ENCODE measurements around the gene NAALADL2. TPM values are rescaled to one million over a fixed set of nuclear protein-coding genes. Genes with fewer than 3 reads are reported as not detected.

The NAALADL2 gene
- total and polyA plus RNA-seq, 2 of the 8 experiments (the other 6 are each of a cell fraction or from before 2014, with no cell fraction given), result 0.12 to 0.22 TPM

GRCh38 chr3:174820885-174821284, 38.2 kb upstream of the NAALADL2 start (continued):
- TF ChIP-seq, protein P1, sequence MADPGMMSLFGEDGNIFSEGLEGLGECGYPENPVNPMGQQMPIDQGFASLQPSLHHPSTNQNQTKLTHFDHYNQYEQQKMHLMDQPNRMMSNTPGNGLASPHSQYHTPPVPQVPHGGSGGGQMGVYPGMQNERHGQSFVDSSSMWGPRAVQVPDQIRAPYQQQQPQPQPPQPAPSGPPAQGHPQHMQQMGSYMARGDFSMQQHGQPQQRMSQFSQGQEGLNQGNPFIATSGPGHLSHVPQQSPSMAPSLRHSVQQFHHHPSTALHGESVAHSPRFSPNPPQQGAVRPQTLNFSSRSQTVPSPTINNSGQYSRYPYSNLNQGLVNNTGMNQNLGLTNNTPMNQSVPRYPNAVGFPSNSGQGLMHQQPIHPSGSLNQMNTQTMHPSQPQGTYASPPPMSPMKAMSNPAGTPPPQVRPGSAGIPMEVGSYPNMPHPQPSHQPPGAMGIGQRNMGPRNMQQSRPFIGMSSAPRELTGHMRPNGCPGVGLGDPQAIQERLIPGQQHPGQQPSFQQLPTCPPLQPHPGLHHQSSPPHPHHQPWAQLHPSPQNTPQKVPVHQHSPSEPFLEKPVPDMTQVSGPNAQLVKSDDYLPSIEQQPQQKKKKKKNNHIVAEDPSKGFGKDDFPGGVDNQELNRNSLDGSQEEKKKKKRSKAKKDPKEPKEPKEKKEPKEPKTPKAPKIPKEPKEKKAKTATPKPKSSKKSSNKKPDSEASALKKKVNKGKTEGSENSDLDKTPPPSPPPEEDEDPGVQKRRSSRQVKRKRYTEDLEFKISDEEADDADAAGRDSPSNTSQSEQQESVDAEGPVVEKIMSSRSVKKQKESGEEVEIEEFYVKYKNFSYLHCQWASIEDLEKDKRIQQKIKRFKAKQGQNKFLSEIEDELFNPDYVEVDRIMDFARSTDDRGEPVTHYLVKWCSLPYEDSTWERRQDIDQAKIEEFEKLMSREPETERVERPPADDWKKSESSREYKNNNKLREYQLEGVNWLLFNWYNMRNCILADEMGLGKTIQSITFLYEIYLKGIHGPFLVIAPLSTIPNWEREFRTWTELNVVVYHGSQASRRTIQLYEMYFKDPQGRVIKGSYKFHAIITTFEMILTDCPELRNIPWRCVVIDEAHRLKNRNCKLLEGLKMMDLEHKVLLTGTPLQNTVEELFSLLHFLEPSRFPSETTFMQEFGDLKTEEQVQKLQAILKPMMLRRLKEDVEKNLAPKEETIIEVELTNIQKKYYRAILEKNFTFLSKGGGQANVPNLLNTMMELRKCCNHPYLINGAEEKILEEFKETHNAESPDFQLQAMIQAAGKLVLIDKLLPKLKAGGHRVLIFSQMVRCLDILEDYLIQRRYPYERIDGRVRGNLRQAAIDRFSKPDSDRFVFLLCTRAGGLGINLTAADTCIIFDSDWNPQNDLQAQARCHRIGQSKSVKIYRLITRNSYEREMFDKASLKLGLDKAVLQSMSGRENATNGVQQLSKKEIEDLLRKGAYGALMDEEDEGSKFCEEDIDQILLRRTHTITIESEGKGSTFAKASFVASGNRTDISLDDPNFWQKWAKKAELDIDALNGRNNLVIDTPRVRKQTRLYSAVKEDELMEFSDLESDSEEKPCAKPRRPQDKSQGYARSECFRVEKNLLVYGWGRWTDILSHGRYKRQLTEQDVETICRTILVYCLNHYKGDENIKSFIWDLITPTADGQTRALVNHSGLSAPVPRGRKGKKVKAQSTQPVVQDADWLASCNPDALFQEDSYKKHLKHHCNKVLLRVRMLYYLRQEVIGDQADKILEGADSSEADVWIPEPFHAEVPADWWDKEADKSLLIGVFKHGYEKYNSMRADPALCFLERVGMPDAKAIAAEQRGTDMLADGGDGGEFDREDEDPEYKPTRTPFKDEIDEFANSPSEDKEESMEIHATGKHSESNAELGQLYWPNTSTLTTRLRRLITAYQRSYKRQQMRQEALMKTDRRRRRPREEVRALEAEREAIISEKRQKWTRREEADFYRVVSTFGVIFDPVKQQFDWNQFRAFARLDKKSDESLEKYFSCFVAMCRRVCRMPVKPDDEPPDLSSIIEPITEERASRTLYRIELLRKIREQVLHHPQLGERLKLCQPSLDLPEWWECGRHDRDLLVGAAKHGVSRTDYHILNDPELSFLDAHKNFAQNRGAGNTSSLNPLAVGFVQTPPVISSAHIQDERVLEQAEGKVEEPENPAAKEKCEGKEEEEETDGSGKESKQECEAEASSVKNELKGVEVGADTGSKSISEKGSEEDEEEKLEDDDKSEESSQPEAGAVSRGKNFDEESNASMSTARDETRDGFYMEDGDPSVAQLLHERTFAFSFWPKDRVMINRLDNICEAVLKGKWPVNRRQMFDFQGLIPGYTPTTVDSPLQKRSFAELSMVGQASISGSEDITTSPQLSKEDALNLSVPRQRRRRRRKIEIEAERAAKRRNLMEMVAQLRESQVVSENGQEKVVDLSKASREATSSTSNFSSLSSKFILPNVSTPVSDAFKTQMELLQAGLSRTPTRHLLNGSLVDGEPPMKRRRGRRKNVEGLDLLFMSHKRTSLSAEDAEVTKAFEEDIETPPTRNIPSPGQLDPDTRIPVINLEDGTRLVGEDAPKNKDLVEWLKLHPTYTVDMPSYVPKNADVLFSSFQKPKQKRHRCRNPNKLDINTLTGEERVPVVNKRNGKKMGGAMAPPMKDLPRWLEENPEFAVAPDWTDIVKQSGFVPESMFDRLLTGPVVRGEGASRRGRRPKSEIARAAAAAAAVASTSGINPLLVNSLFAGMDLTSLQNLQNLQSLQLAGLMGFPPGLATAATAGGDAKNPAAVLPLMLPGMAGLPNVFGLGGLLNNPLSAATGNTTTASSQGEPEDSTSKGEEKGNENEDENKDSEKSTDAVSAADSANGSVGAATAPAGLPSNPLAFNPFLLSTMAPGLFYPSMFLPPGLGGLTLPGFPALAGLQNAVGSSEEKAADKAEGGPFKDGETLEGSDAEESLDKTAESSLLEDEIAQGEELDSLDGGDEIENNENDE (IDR thresholded peaks at IDR 0.05; ENCODE audit: insufficient replicate concordance, low read length), result no peak
- TF ChIP-seq SIN3A (conservative IDR thresholded peaks at IDR 0.05 in 1 of 2, IDR thresholded peaks at IDR 0.05 in 1 of 2; ENCODE audit: low read depth in 1 of 2, low read length in 2 of 2), result no peak
- no peak for TF ChIP-seq NANOG (IDR thresholded peaks at IDR 0.05; ENCODE audit: insufficient read depth, low read depth, low read length, poor library complexity, severe bottlenecking)
- TF ChIP-seq YY1 (IDR thresholded peaks at IDR 0.05; ENCODE audit: low read depth, low read length), result no peak
- no peak for TF ChIP-seq ATF3 (IDR thresholded peaks at IDR 0.05; ENCODE audit: insufficient read depth, low read depth, low read length)
